ENCODE results near the gene ANO6. TPM values are rescaled to one million over a fixed set of nuclear protein-coding genes. Genes with fewer than 3 reads are reported as not detected.

ANO6 gene
- total RNA-seq, 1 donor from 2014 or later, result 85.0 TPM

DNA sequence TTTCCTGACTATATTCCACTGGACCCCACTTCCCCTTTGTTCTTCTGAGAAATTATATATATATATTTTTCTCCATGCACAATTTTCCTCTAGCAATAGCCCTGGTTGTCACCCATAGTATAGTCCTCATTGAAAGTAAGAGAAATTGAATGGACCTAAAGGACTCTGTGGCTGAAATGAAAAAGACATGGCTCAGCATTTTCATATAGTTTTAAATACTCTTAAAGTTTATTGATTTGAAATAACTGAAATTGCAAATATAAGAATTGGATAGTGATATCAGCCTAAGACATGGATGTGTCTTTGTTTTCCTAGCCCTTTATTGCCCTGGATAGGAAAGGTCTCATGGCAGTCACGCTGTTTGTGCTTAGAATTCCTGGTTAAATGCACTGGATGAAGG lies 113.8 kb downstream of the ANO6 start:
- Histone ChIP-seq H3K4me1 (no peaks in the 10 kb centered on the region), H3K27me3 (no peaks in the 10 kb centered on the region), H3K36me3 (peaks cover 11% of the 10 kb centered on the region), H3K9me3 (no peaks in the 10 kb centered on the region), H3K27ac (no peak overlapping the region), H3K4me3 (no peak overlapping the region)
- intact Hi-C loops (cut with DNase I), result no loop called here
- DNase-seq (no peak), ATAC-seq (no peak)
- TF ChIP-seq, protein P1, sequence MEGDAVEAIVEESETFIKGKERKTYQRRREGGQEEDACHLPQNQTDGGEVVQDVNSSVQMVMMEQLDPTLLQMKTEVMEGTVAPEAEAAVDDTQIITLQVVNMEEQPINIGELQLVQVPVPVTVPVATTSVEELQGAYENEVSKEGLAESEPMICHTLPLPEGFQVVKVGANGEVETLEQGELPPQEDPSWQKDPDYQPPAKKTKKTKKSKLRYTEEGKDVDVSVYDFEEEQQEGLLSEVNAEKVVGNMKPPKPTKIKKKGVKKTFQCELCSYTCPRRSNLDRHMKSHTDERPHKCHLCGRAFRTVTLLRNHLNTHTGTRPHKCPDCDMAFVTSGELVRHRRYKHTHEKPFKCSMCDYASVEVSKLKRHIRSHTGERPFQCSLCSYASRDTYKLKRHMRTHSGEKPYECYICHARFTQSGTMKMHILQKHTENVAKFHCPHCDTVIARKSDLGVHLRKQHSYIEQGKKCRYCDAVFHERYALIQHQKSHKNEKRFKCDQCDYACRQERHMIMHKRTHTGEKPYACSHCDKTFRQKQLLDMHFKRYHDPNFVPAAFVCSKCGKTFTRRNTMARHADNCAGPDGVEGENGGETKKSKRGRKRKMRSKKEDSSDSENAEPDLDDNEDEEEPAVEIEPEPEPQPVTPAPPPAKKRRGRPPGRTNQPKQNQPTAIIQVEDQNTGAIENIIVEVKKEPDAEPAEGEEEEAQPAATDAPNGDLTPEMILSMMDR (IDR thresholded peaks at IDR 0.05), result no peak

DNA sequence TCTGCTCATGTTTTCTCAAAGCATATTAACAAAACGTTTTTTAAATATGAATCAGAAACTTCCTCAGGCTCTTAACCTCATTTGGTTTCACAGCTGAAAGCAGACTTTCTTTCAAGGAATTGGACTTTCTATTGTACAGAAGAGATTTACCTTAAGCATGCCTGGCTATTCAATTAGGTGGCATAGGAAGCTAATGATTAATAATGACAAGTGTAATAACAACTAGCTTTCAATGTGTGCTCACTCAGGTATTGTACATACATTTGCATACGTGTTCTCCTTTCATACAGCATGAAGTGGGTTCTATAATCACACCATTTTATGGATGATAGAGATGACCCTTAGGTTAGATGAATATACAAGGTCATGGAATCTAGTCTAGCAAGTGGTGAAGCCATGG lies 115.7 kb downstream of the ANO6 start:
- TF ChIP-seq, protein P1 (IDR thresholded peaks at IDR 0.05), result no peak
- Histone ChIP-seq H3K9me3 (no peaks in the 10 kb centered on the region), H3K36me3 (peaks cover 11% of the 10 kb centered on the region), H3K27me3 (no peaks in the 10 kb centered on the region), H3K4me1 (no peaks in the 10 kb centered on the region), H3K4me3 (no peak overlapping the region), H3K27ac (no peak overlapping the region)
- intact Hi-C loops (cut with DNase I), result no loop called here
- ATAC-seq, result no peak
- no peak for DNase-seq

DNA sequence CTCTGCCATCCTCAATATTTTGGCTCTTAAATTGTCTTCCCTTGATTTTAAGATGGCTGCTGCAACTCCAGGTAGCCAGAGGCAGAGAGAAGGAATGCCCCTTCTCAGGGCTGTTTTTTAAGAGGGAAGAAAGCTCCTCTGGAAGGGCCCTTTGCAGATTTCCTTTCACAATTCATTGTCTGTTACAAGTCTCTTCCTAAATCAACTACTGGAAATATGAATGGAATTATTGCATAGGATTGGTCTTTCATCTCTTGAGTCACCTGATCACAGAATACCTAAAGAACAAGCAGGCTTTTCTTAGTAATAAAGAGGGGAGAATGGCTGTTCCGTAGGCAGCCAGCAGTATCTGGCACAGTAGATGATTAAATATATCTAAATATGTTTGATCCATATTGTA lies 118.5 kb downstream of the ANO6 start:
- no peak for ATAC-seq

DNA sequence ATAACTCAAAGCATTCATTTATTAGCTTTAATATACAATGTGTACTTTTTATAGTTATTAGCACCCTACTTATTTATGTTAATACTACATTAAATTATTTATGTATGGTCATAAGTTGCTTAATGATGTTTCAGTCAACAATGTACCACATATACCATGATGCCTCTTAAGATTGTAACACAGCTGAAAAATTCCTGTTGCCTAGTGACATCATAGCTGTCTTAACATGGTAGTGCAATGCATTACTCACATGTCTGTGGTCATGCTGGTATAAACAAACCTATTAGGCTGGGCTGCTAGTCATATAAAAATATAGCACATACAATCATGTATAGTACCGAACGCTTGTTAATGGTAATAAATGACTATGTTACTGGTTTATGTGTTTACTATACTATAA lies 120.4 kb downstream of the ANO6 start:
- Histone ChIP-seq H3K36me3 (peaks cover 11% of the 10 kb centered on the region), H3K4me1 (no peaks in the 10 kb centered on the region), H3K27me3 (no peaks in the 10 kb centered on the region), H3K9me3 (no peaks in the 10 kb centered on the region), H3K27ac (no peak overlapping the region), H3K4me3 (no peak overlapping the region)
- intact Hi-C loops (cut with DNase I), result no loop called here
- no peak for ATAC-seq
- no peak for DNase-seq
- TF ChIP-seq, protein P1 (IDR thresholded peaks at IDR 0.05), result no peak

More for the DNA sequence above, 118.5 kb downstream of the ANO6 start:
- no peaks in the 10 kb centered on the region for H3K27me3 ChIP-seq
- intact Hi-C loops (cut with DNase I), result no loop called here
- TF ChIP-seq, protein P1 (IDR thresholded peaks at IDR 0.05), result no peak
- no peak overlapping the region for H3K27ac ChIP-seq
- H3K4me3 ChIP-seq, result no peak overlapping the region
- peaks cover 11% of the 10 kb centered on the region for H3K36me3 ChIP-seq
- no peak for DNase-seq
- no peaks in the 10 kb centered on the region for H3K4me1 ChIP-seq
- no peaks in the 10 kb centered on the region for H3K9me3 ChIP-seq

DNA sequence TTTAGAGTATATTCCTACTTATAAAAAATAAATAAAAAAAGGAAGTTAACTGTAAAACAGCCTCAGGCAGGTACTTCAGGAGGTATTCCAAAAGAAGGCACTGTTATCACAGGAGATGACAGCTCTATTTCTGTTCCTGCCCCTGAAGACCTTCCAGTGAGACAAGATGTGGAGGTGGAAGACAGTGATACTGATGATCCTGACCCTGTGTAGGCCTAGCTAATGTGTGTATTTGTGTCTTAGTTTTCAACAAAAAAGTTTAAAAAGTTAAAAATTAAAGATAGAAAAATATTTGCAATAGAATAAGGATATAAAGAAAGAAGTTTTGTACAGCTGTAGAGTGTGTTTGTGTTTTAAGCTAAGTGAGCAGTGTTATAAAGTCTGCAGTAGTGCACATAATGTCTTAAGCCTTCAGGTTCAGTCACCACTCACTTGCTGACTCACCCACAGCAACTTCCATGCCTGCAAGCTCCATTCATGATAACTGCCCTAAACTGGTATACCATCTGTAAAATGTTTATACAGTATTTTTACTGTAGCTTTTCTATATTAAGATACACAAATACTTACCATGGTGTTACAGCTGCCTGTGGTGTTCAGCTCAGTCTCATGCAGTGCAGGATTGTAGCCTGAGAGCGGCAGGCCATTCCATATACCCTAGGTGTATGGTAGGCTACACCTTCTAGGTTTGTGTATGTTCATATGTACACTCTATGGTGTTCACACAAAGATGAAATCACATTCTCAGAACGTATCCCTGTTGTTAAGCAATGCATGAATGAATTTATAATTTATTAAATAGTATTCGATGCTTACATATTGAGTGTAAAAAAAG lies 121.1 kb downstream of the ANO6 start:
- intact Hi-C loops (cut with DNase I), result no loop called here

More for the DNA sequence above, 121.1 kb downstream of the ANO6 start:
- no peak overlapping the region for H3K27ac ChIP-seq
- DNase-seq (no peak), ATAC-seq (no peak)
- no peaks in the 10 kb centered on the region for H3K9me3 ChIP-seq
- H3K4me3 ChIP-seq, result no peak overlapping the region
- no peaks in the 10 kb centered on the region for H3K4me1 ChIP-seq
- H3K36me3 ChIP-seq, result peaks cover 11% of the 10 kb centered on the region
- H3K27me3 ChIP-seq, result no peaks in the 10 kb centered on the region
- TF ChIP-seq, protein P1 (IDR thresholded peaks at IDR 0.05), result no peak
